GM18507 (cell line): ENCODE measurements around the gene IRF2.
"Not testable (repeated sequence)": the region's sequence is repeated elsewhere in the genome, so short reads cannot be mapped to it uniquely, and the experiment has no call there.

ENCODE experiments used
- DNase-seq: peaks from one replicate; pipeline ENCODE4 v3.0.0; 2011; ENCODE audit warnings: low read depth; ENCODE audit not compliant: insufficient read length; ENCODE audit errors: extremely low spot score
- FAIRE-seq: peaks from 2 replicates; lab custom pipeline; 2011; peaks lifted over from hg19 to GRCh38; lab: Jason Lieb, UNC

Gene IRF2

GRCh38 chr4:184357772-184358171, 116.6 kb downstream of the IRF2 start:
- FAIRE-seq: no peak
- no peak for DNase-seq

GRCh38 chr4:184357165-184357564, 117.2 kb downstream of the IRF2 start:
- DNase-seq (no peak), FAIRE-seq (no peak)

GRCh38 chr4:184356366-184356765, 118.0 kb downstream of the IRF2 start:
- FAIRE-seq: no peak
- DNase-seq: no peak

- DNase-seq: no peak
- peak; percentile 5 for FAIRE-seq
Observed at GRCh38 chr4:184355857-184356256, 118.5 kb downstream of the IRF2 start.

GRCh38 chr4:184355111-184355604, 119.2 kb downstream of the IRF2 start:
- no peak for DNase-seq
- peak; percentile 87 for FAIRE-seq

- DNase-seq: no peak
- no peak for FAIRE-seq
Observed at GRCh38 chr4:184352891-184353290, 121.5 kb downstream of the IRF2 start.

- DNase-seq (no peak), FAIRE-seq (no peak)
Observed at GRCh38 chr4:184351560-184352451, 122.5 kb downstream of the IRF2 start.

- peak; percentile 35 for FAIRE-seq
- DNase-seq: no peak
Observed at GRCh38 chr4:184350964-184351363, 123.4 kb downstream of the IRF2 start.

GRCh38 chr4:184350213-184350817, 124.0 kb downstream of the IRF2 start:
- DNase-seq: no peak
- no peak for FAIRE-seq

GRCh38 chr4:184349283-184350039, 124.9 kb downstream of the IRF2 start:
- DNase-seq: no peak
- no peak for FAIRE-seq

- DNase-seq: no peak
- FAIRE-seq: no peak
Observed at GRCh38 chr4:184348311-184349233, 125.8 kb downstream of the IRF2 start.

GRCh38 chr4:184347251-184348239, 126.8 kb downstream of the IRF2 start:
- peak; percentile 69 for DNase-seq
- FAIRE-seq: peak; percentile 99

GRCh38 chr4:184346682-184347081, 127.7 kb downstream of the IRF2 start:
- FAIRE-seq (no peak), DNase-seq (no peak)

- FAIRE-seq, DNase-seq: not testable (repeated sequence)
Observed at GRCh38 chr4:184346273-184346672, 128.1 kb downstream of the IRF2 start.

- FAIRE-seq (no peak), DNase-seq (no peak)
Observed at GRCh38 chr4:184345573-184345922, 128.8 kb downstream of the IRF2 start.

GRCh38 chr4:184344899-184345572, 129.3 kb downstream of the IRF2 start:
- DNase-seq (no peak), FAIRE-seq (peak; percentile 31)

GRCh38 chr4:184344435-184344834, 129.9 kb downstream of the IRF2 start:
- FAIRE-seq: peak; percentile 15

More at GRCh38 chr4:184344435-184344834, 129.9 kb downstream of the IRF2 start:
- no peak for DNase-seq
